Measurements from ENCODE around the gene TUBGCP6. TPM values are rescaled to one million over a fixed set of nuclear protein-coding genes. Genes with fewer than 3 reads are reported as not detected.

TUBGCP6 gene
- total RNA-seq, 4 donors from 2014 or later = 51.5 to 163 (median 111) TPM

DNA sequence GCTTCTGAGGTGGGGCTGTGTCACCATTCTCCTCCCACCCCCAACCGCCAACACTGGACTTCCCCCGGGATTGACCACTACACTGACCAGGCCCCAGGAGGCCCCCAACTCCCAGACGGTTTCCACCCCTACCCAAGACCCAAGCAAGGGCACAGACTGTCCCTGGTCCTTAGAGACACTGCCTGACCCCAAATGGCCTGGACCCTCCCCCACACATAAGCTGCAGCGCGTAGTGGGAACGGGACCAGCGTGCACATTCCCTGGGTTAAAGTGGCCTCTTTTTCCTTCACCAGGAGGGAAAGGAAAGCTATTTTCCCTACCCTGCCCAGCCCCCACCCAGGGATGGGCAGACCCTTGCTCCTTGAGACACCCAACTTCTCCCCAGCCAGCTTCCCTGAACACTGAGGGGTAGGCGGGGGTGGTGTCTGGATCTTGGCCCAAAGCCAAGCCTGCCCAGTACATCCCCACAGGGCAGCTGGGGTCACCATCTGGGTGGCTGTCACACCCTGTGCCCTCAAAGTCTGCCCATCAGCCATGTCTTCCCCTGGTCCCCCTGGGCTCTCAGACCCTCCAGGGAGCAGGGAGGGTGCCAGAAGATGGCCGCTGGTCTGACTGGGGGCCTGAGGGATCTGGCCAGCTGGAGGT, 18.3 kb upstream of the TUBGCP6 start:
- H3K4me1 ChIP-seq = peaks cover 0 to 32% (median 17%) of the 10 kb centered on the region in 4 donors

DNA sequence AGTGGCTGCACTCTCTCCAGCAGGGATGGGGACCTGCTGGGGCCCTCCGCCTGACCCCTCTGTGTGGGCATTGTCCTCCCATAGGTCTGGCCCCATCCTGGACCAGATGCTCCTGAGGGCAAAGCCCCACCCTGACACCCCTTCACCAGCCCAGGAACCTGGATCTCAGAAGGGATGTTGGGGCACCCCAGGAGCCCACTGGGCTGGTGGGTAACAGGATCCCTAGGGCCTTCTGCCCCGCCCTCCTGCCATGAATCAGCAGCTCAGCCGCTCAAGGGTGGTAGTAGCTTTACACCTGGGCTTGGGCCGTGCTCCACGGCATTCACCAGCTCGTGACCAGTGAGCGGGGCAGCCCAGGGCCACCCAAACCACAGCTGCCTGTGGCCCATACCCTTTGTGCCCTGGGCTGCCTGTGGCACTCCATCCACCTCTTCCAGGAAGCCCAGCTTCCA, 17.7 kb upstream of the TUBGCP6 start:
- DNase-seq = no peak
- peaks cover 0 to 26% (median 12%) of the 10 kb centered on the region in 4 donors for H3K4me1 ChIP-seq
- no peaks in the 10 kb centered on the region for H3K36me3 ChIP-seq
- no peak overlapping the region for H3K27ac ChIP-seq
- H3K4me3 ChIP-seq = no peak overlapping the region
- H3K9me3 ChIP-seq = no peaks in the 10 kb centered on the region
- peaks cover 0 to 15% of the 10 kb centered on the region in 2 donors for H3K27me3 ChIP-seq
- TF ChIP-seq POLR2A (IDR thresholded peaks at IDR 0.05) (no peak), CTCF (IDR thresholded peaks at IDR 0.05) (no peak)

More for the DNA sequence above, 18.3 kb upstream of the TUBGCP6 start:
- H3K4me3 ChIP-seq = no peak overlapping the region
- H3K9me3 ChIP-seq = no peaks in the 10 kb centered on the region
- no peak overlapping the region for H3K27ac ChIP-seq
- H3K36me3 ChIP-seq = no peaks in the 10 kb centered on the region
- peaks cover 0 to 15% of the 10 kb centered on the region in 2 donors for H3K27me3 ChIP-seq
- no peak for TF ChIP-seq POLR2A (IDR thresholded peaks at IDR 0.05)
- no peak for TF ChIP-seq CTCF (IDR thresholded peaks at IDR 0.05)
- no peak for DNase-seq

GRCh38 chr22:50261615-50262459, 17.0 kb upstream of the TUBGCP6 start, which contains the start of gene MAPK12:
MAPK12 (minus strand) TSS chr22:50261683; CDS start chr22:50261509, 174 bp downstream.
- no peaks in the 10 kb centered on the region for H3K9me3 ChIP-seq
- H3K4me3 ChIP-seq = peak within 1 kb of the TSS; percentile 20 to 59 (median 51)
- H3K27ac ChIP-seq = peak within 1 kb of the TSS in 2 of 4 donors; percentile 2 to 52
- H3K4me1 ChIP-seq = peaks cover 0 to 20% (median 12%) of the 10 kb centered on the region in 4 donors
- TF ChIP-seq POLR2A (IDR thresholded peaks at IDR 0.05) (no peak), CTCF (IDR thresholded peaks at IDR 0.05) (no peak)
- DNase-seq = no peak
- peaks cover 0 to 15% of the 10 kb centered on the region in 2 donors for H3K27me3 ChIP-seq
- no peaks in the 10 kb centered on the region for H3K36me3 ChIP-seq

DNA sequence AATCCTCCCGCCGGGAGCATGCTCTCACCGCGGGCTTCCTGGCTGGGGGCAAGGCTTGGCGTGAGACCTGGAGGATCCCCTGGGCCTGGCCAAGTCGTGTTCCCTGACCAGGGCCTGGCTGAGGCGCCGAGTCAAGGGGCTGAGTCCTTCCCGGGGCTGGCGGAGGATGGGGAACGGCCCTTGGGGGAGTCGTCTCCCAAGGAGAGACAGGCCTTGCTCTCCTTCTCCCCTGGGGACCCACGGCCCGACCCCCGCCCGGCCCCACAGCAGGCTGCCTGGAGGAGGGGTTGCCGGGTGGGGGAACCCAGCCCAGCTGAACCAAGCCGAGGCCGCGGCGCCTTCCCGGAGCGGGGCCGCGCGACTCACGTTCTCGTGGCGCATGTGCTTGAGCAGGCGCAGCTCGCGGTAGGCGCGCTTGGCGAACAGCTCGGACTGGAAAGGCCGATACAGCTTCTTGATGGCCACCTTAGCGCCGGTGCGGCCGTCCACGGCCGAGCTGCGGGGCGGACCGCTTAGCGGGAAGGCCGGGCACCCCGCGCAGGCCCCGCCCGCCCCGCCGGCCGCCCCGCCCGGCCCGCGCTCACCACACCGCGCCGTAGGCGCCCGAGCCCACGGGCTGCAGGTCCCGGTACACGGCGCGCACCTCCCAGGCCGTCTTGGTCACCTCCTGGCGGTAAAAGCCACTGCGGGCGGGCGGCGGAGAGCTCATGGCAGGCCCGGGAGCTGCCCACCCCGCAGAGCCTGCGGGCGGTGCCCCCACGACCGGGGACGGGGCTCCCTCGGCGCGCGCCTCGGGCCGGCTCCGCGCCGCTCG, 16.2 kb upstream of the TUBGCP6 start:
- no peak for DNase-seq
- Histone ChIP-seq H3K36me3 (no peaks in the 10 kb centered on the region), H3K4me3 (peak overlapping the region; percentile 20 to 59 (median 51)), H3K27ac (peak overlapping the region in 1 of 4 donors; percentile 52), H3K9me3 (no peaks in the 10 kb centered on the region), H3K4me1 (peaks cover 0 to 20% (median 12%) of the 10 kb centered on the region in 4 donors), H3K27me3 (peaks cover 0 to 15% of the 10 kb centered on the region in 2 donors)
- TF ChIP-seq POLR2A (IDR thresholded peaks at IDR 0.05) (no peak), CTCF (IDR thresholded peaks at IDR 0.05) (no peak)

GRCh38 chr22:50260434-50260800, 15.6 kb upstream of the TUBGCP6 start:
- TF ChIP-seq CTCF (IDR thresholded peaks at IDR 0.05) (no peak), POLR2A (IDR thresholded peaks at IDR 0.05) (no peak)
- no peaks in the 10 kb centered on the region for H3K36me3 ChIP-seq
- H3K4me1 ChIP-seq = peaks cover 0 to 20% (median 12%) of the 10 kb centered on the region in 4 donors
- DNase-seq = no peak
- H3K27ac ChIP-seq = no peak overlapping the region
- H3K27me3 ChIP-seq = peaks cover 0 to 15% of the 10 kb centered on the region in 2 donors
- peak overlapping the region; percentile 14 to 59 (median 51) for H3K4me3 ChIP-seq
- H3K9me3 ChIP-seq = no peaks in the 10 kb centered on the region
